ENCODE results near the gene APBA1.
"Not testable (repeated sequence)": the region's sequence is repeated elsewhere in the genome, so short reads cannot be mapped to it uniquely, and the experiment has no call there.

DNA sequence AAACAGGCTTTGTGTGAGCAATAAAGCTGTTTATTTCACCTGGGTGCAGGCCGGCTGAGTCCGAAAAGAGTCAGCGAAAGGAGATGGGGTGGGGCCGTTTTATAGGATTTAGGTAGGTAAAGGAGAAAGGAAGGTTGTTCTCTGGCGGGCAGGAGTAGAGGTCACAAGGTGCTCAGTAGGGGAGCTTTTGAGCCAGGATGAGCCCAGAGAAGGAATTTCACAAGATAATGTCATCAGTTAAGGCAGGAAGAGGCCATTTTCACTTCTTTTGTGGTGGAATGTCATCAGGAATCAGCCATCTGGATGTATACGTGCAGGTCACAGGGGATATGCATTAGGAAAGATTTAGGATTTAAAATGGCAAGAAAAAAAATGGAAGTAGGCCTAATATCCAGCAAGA is 262.2 kb downstream of the APBA1 start:
- not testable (repeated sequence) for TF ChIP-seq POLR2A (IDR thresholded peaks at IDR 0.05)
- TF ChIP-seq, protein P1, sequence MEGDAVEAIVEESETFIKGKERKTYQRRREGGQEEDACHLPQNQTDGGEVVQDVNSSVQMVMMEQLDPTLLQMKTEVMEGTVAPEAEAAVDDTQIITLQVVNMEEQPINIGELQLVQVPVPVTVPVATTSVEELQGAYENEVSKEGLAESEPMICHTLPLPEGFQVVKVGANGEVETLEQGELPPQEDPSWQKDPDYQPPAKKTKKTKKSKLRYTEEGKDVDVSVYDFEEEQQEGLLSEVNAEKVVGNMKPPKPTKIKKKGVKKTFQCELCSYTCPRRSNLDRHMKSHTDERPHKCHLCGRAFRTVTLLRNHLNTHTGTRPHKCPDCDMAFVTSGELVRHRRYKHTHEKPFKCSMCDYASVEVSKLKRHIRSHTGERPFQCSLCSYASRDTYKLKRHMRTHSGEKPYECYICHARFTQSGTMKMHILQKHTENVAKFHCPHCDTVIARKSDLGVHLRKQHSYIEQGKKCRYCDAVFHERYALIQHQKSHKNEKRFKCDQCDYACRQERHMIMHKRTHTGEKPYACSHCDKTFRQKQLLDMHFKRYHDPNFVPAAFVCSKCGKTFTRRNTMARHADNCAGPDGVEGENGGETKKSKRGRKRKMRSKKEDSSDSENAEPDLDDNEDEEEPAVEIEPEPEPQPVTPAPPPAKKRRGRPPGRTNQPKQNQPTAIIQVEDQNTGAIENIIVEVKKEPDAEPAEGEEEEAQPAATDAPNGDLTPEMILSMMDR (IDR thresholded peaks at IDR 0.05): not testable (repeated sequence)
